Endothelial cell (in vitro differentiated cells): ENCODE measurements around the gene BTN1A1. TPM values are rescaled to one million over a fixed set of nuclear protein-coding genes. Genes with fewer than 3 reads are reported as not detected.

Experiments used
- DNase-seq: peaks from one replicate; pipeline ENCODE4 v3.0.0; 2021; ENCODE audit warnings: low spot score
- H3K27ac Mint-ChIP-seq: one replicate; pipeline ENCODE4 v1.8.0; 2021; ENCODE audit warnings: mixed read lengths, inconsistent platforms; ENCODE audit not compliant: unreplicated experiment
- H3K27me3 Mint-ChIP-seq: one replicate; pipeline ENCODE4 v1.8.0; 2021; ENCODE audit warnings: mild to moderate bottlenecking, moderate library complexity, mixed read lengths, inconsistent platforms; ENCODE audit not compliant: unreplicated experiment
- H3K36me3 Mint-ChIP-seq: one replicate; pipeline ENCODE4 v1.8.0; 2021; ENCODE audit warnings: mild to moderate bottlenecking, low read depth, mixed read lengths, inconsistent platforms; ENCODE audit not compliant: unreplicated experiment
- H3K4me1 Mint-ChIP-seq: one replicate; pipeline ENCODE4 v1.8.0; 2021; ENCODE audit warnings: mild to moderate bottlenecking, mixed read lengths, inconsistent platforms; ENCODE audit not compliant: unreplicated experiment
- H3K4me3 Mint-ChIP-seq: one replicate; pipeline ENCODE4 v1.8.0; 2021; ENCODE audit warnings: mild to moderate bottlenecking, mixed read lengths, inconsistent platforms; ENCODE audit not compliant: unreplicated experiment
- H3K9me3 Mint-ChIP-seq: one replicate; pipeline ENCODE4 v1.8.0; 2021; ENCODE audit warnings: mixed read lengths, inconsistent platforms; ENCODE audit not compliant: unreplicated experiment
- total RNA-seq: library from RNA; stranded (reverse); fragmentation: NEBNext Ultra II Directional; extraction: Animal tissue kit (Norgen Biotek cat#: 25700); gene quantifications from one replicate; pipeline ENCODE4 v1.2.1, GENCODE V29; 2021; ENCODE audit not compliant: unreplicated experiment
- TF ChIP-seq, protein P1 (sequence below): fragments of 200-600 bp; sonication (generic); IDR thresholded peaks from one replicate; pipeline ENCODE4 v1.5.0; 2021; ENCODE audit warnings: antibody characterized with exemption; ENCODE audit not compliant: unreplicated experiment

BTN1A1 gene
- total RNA-seq, 1 donor from 2014 or later = 1.4 TPM

DNA sequence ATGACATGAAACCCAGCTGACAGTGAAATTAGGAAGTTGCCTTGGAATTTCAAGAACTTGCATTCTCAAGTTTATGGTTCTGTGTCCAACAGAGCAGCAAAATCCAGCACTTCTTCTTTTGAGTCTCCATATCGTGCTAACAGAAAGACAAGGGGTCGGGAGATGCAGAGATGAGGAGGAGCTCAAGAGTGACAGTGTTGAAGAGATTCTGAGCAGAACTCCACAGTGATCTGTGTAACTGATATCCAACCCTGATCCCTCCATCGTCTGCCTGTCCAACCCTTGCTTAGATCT is 21.2 kb upstream of the BTN1A1 start:
- TF ChIP-seq, protein P1, sequence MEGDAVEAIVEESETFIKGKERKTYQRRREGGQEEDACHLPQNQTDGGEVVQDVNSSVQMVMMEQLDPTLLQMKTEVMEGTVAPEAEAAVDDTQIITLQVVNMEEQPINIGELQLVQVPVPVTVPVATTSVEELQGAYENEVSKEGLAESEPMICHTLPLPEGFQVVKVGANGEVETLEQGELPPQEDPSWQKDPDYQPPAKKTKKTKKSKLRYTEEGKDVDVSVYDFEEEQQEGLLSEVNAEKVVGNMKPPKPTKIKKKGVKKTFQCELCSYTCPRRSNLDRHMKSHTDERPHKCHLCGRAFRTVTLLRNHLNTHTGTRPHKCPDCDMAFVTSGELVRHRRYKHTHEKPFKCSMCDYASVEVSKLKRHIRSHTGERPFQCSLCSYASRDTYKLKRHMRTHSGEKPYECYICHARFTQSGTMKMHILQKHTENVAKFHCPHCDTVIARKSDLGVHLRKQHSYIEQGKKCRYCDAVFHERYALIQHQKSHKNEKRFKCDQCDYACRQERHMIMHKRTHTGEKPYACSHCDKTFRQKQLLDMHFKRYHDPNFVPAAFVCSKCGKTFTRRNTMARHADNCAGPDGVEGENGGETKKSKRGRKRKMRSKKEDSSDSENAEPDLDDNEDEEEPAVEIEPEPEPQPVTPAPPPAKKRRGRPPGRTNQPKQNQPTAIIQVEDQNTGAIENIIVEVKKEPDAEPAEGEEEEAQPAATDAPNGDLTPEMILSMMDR = no peak
- Mint-ChIP-seq H3K4me1 (peaks cover 13% of the 10 kb centered on the region), H3K27ac (no peak overlapping the region), H3K27me3 (peaks cover 6% of the 10 kb centered on the region), H3K4me3 (no peak overlapping the region), H3K9me3 (no peaks in the 10 kb centered on the region), H3K36me3 (no peaks in the 10 kb centered on the region)
- DNase-seq = no peak

DNA sequence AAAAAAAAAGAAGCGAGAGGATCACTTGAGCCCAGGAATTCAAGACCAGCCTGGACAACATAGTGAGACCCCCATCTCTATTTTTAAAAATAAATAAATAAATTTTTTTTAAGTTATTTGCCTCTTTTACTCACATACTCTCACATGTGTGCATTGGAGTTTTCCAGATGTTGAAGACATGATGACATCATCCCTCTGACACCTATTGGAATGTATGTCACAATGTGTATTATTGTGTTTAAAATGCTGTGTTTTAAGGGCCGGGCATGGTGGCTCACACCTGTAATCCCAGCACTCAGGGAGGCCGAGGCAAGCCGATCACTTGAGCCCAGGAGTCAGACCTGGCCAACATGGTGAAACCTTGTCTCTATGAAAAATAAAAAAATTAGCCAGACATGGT is 17.8 kb upstream of the BTN1A1 start:
- TF ChIP-seq, protein P1 = no peak
- no peaks in the 10 kb centered on the region for H3K4me1 Mint-ChIP-seq
- H3K4me3 Mint-ChIP-seq = no peak overlapping the region
- no peaks in the 10 kb centered on the region for H3K36me3 Mint-ChIP-seq
- no peaks in the 10 kb centered on the region for H3K9me3 Mint-ChIP-seq
- no peak overlapping the region for H3K27ac Mint-ChIP-seq
- no peak for DNase-seq
- peaks cover 3% of the 10 kb centered on the region for H3K27me3 Mint-ChIP-seq

DNA sequence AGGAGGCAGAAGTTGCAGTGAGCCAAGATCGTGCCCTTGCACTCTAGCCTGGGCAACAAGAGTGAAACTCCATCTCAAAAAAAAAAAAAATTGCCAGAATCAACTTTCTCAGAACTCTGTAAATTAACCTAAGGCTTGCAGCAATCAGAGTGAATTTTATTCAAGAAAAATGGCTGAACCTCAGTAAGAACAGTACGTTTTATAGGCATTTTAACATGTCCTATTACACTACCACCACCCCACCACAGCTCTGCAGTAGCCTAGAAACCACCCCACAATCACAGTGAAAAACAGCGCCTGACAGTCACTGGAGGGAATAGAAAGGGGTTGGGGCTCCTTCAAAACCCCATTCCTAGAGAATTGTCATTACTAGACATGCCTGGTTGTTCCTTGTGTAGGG is 16.4 kb upstream of the BTN1A1 start:
- TF ChIP-seq, protein P1 = no peak
- Mint-ChIP-seq H3K9me3 (no peaks in the 10 kb centered on the region), H3K4me3 (no peak overlapping the region), H3K27me3 (peaks cover 1% of the 10 kb centered on the region), H3K27ac (no peak overlapping the region), H3K4me1 (no peaks in the 10 kb centered on the region), H3K36me3 (no peaks in the 10 kb centered on the region)
- DNase-seq = no peak

DNA sequence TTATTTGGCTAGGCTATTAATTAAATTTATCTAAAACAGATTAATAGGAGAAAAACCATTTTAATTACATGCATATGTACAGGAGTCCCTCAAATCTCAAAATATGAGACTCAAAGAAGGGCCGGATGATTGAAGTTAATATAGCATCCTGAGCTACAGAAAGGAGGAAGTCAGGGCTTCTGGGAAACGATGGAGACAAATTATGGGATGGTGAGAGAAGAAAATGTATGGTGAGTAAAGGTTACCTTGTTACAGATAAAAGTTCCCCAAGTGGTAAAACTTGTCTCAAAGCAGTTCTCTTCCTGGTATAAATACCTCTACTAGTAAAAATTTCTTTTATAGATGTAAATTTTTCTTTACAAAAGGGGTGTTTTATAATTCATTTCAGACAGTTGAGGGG is 15.9 kb upstream of the BTN1A1 start:
- H3K4me1 Mint-ChIP-seq = no peaks in the 10 kb centered on the region
- no peak overlapping the region for H3K27ac Mint-ChIP-seq
- DNase-seq = no peak
- H3K36me3 Mint-ChIP-seq = no peaks in the 10 kb centered on the region
- H3K4me3 Mint-ChIP-seq = no peak overlapping the region
- H3K9me3 Mint-ChIP-seq = no peaks in the 10 kb centered on the region
- peaks cover 1% of the 10 kb centered on the region for H3K27me3 Mint-ChIP-seq
- TF ChIP-seq, protein P1 = no peak

DNA sequence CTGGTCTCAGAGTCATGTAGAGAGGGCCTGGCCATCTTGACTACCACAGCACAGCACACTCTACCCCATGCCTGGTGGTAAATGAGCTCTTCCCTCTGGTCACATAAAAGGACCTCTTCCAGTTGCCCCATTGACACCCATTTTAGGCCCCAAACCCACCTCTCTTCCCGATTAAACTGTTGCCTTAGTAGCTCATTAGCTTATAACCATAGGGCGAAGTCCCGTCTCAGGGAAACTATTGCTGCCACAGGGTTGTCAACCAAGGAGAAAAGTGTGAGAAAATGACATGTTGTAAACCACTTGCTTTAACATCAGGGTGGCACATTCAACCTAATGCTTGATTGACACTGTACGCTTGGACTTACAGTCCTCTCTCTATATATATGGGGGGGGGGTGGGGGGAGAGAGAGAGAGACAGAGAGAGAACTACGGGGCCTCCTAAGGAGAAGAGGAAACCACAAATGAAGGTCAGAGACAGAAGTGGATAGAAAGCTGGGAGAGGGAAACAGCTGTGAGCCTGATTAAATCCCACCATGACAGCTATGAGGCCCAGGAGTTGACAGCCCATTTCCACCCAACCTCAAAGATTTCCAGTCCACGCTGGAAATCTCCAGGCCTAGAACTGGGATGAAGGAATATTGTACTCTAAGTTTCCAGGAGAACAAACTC is 14.9 kb upstream of the BTN1A1 start:
- no peak overlapping the region for H3K27ac Mint-ChIP-seq
- H3K9me3 Mint-ChIP-seq = no peaks in the 10 kb centered on the region

More for the DNA sequence above, 14.9 kb upstream of the BTN1A1 start:
- DNase-seq = no peak
- no peaks in the 10 kb centered on the region for H3K27me3 Mint-ChIP-seq
- no peak overlapping the region for H3K4me3 Mint-ChIP-seq
- TF ChIP-seq, protein P1 = no peak
- no peaks in the 10 kb centered on the region for H3K4me1 Mint-ChIP-seq
- no peaks in the 10 kb centered on the region for H3K36me3 Mint-ChIP-seq
